ENCODE data around the gene ZNF783. TPM values are rescaled to one million over a fixed set of nuclear protein-coding genes. Genes with fewer than 3 reads are reported as not detected.

Gene ZNF783
- polyA plus RNA-seq, 1 donor (not counting 4 experiments of a cell fraction or from before 2014, with no cell fraction given): 4.2 TPM

GRCh38 chr7:149256568-149256967, 5.4 kb upstream of the ZNF783 start:
- H4K20me1 ChIP-seq (ENCODE audit: control insufficient read depth, extremely low read depth, insufficient read depth, low read length): no peaks in the 10 kb centered on the region
- H3K36me3 ChIP-seq (ENCODE audit: control insufficient read depth in 2 of 2, extremely low read depth in 1 of 2, insufficient read depth in 2 of 2, low read length in 2 of 2): peaks cover 16 to 25% of the 10 kb centered on the region in 2 experiments
- TF ChIP-seq EZH2 (IDR thresholded peaks at IDR 0.05; ENCODE audit: low read length): no peak
- no peak for TF ChIP-seq CTCF (optimal IDR thresholded peaks at IDR 0.05 in 1 of 3, IDR thresholded peaks at IDR 0.05 in 1 of 3, conservative IDR thresholded peaks at IDR 0.05 in 1 of 3; ENCODE audit: extremely low read depth in 1 of 3, insufficient read depth in 2 of 3, low read length in 3 of 3)
- H3K4me3 ChIP-seq (ENCODE audit: control insufficient read depth in 2 of 3, extremely low read depth in 1 of 3, insufficient read depth in 2 of 3, low read depth in 1 of 3, low read length in 3 of 3): no peak overlapping the region
- DNase-seq (ENCODE audit: low read depth, low spot score): no peak
- no peaks in the 10 kb centered on the region for H3K27me3 ChIP-seq (ENCODE audit: control insufficient read depth, extremely low read depth, insufficient read depth, low read length)
- dilution Hi-C loops (cut with MboI; ENCODE audit: extremely low pct_ligation_motif_present, low sequenced_read_pairs): no loop called here
- H3K27ac ChIP-seq (ENCODE audit: control insufficient read depth, insufficient read depth, low read length): no peak overlapping the region
- no peaks in the 10 kb centered on the region for H3K9me3 ChIP-seq (ENCODE audit: control insufficient read depth, low read depth, low read length)
- no peak for FAIRE-seq
- H2AFZ ChIP-seq (ENCODE audit: control insufficient read depth, low read length): no peak overlapping the region
- H3K79me2 ChIP-seq (ENCODE audit: control insufficient read depth, insufficient read depth, low read length): no peaks in the 10 kb centered on the region
- H3K4me2 ChIP-seq (ENCODE audit: control insufficient read depth, extremely low read depth, insufficient read depth, low read depth, low read length): no peak overlapping the region
- H3K9ac ChIP-seq (ENCODE audit: control insufficient read depth, extremely low read depth, insufficient read depth, low read length): no peak overlapping the region
- no peaks in the 10 kb centered on the region for H3K9me1 ChIP-seq (ENCODE audit: control insufficient read depth, extremely low read depth, insufficient read depth, low read length)
- peaks cover 20% of the 10 kb centered on the region for H3K4me1 ChIP-seq (ENCODE audit: control insufficient read depth, extremely low read depth, insufficient read depth, low read length)

- Histone ChIP-seq H3K9me1 (ENCODE audit: control insufficient read depth, extremely low read depth, insufficient read depth, low read length) (no peaks in the 10 kb centered on the region), H3K4me2 (ENCODE audit: control insufficient read depth, extremely low read depth, insufficient read depth, low read depth, low read length) (peak overlapping the region; percentile 18), H3K79me2 (ENCODE audit: control insufficient read depth, insufficient read depth, low read length) (no peaks in the 10 kb centered on the region), H2AFZ (ENCODE audit: control insufficient read depth, low read length) (no peak overlapping the region), H3K9me3 (ENCODE audit: control insufficient read depth, low read depth, low read length) (no peaks in the 10 kb centered on the region), H3K27ac (ENCODE audit: control insufficient read depth, insufficient read depth, low read length) (no peak overlapping the region), H4K20me1 (ENCODE audit: control insufficient read depth, extremely low read depth, insufficient read depth, low read length) (no peaks in the 10 kb centered on the region), H3K4me1 (ENCODE audit: control insufficient read depth, extremely low read depth, insufficient read depth, low read length) (peaks cover 22% of the 10 kb centered on the region), H3K9ac (ENCODE audit: control insufficient read depth, extremely low read depth, insufficient read depth, low read length) (no peak overlapping the region), H3K4me3 (ENCODE audit: control insufficient read depth in 2 of 3, extremely low read depth in 1 of 3, insufficient read depth in 2 of 3, low read depth in 1 of 3, low read length in 3 of 3) (no peak overlapping the region), H3K36me3 (ENCODE audit: control insufficient read depth in 2 of 2, extremely low read depth in 1 of 2, insufficient read depth in 2 of 2, low read length in 2 of 2) (peaks cover 15 to 22% of the 10 kb centered on the region in 2 experiments), H3K27me3 (ENCODE audit: control insufficient read depth, extremely low read depth, insufficient read depth, low read length) (no peaks in the 10 kb centered on the region)
- peak; percentile 79 for FAIRE-seq
- TF ChIP-seq CTCF (optimal IDR thresholded peaks at IDR 0.05 in 1 of 3, IDR thresholded peaks at IDR 0.05 in 1 of 3, conservative IDR thresholded peaks at IDR 0.05 in 1 of 3; ENCODE audit: extremely low read depth in 1 of 3, insufficient read depth in 2 of 3, low read length in 3 of 3): no peak
- TF ChIP-seq EZH2 (IDR thresholded peaks at IDR 0.05; ENCODE audit: low read length): no peak
- DNase-seq (ENCODE audit: low read depth, low spot score): no peak
- dilution Hi-C loops (cut with MboI; ENCODE audit: extremely low pct_ligation_motif_present, low sequenced_read_pairs): no loop called here
These were observed 4.8 kb upstream of the ZNF783 start for GRCh38 chr7:149257146-149257545.
